ENCODE measurements around the gene OVOL1. TPM values are rescaled to one million over a fixed set of nuclear protein-coding genes. Genes with fewer than 3 reads are reported as not detected.

Gene OVOL1
- total RNA-seq, 1 donor from 2014 or later: 0.16 TPM

GRCh38 chr11:65801153-65801987 is 14.5 kb downstream of the OVOL1 start:
- H3K4me1 Mint-ChIP-seq (ENCODE audit: low read depth): no peaks in the 10 kb centered on the region
- H3K27me3 Mint-ChIP-seq (ENCODE audit: low read depth): peaks cover 27% of the 10 kb centered on the region
- no peak overlapping the region for H3K4me3 Mint-ChIP-seq (ENCODE audit: low read depth)
- intact Hi-C loops (cut with micrococcal nuclease): no loop called here
- no peak overlapping the region for H3K27ac Mint-ChIP-seq
- DNase-seq (ENCODE audit: low spot score): no peak
- no peaks in the 10 kb centered on the region for H3K36me3 Mint-ChIP-seq (ENCODE audit: low read depth)
- H3K9me3 Mint-ChIP-seq: no peaks in the 10 kb centered on the region

GRCh38 chr11:65802841-65803240 is 16.0 kb downstream of the OVOL1 start:
- H3K4me3 Mint-ChIP-seq (ENCODE audit: low read depth): no peak overlapping the region
- no peak overlapping the region for H3K27ac Mint-ChIP-seq
- no peak for DNase-seq (ENCODE audit: low spot score)
- no peaks in the 10 kb centered on the region for H3K36me3 Mint-ChIP-seq (ENCODE audit: low read depth)
- no peaks in the 10 kb centered on the region for H3K4me1 Mint-ChIP-seq (ENCODE audit: low read depth)
- H3K27me3 Mint-ChIP-seq (ENCODE audit: low read depth): peaks cover 27% of the 10 kb centered on the region
- no peaks in the 10 kb centered on the region for H3K9me3 Mint-ChIP-seq
- intact Hi-C loops (cut with micrococcal nuclease): no loop called here

DNA sequence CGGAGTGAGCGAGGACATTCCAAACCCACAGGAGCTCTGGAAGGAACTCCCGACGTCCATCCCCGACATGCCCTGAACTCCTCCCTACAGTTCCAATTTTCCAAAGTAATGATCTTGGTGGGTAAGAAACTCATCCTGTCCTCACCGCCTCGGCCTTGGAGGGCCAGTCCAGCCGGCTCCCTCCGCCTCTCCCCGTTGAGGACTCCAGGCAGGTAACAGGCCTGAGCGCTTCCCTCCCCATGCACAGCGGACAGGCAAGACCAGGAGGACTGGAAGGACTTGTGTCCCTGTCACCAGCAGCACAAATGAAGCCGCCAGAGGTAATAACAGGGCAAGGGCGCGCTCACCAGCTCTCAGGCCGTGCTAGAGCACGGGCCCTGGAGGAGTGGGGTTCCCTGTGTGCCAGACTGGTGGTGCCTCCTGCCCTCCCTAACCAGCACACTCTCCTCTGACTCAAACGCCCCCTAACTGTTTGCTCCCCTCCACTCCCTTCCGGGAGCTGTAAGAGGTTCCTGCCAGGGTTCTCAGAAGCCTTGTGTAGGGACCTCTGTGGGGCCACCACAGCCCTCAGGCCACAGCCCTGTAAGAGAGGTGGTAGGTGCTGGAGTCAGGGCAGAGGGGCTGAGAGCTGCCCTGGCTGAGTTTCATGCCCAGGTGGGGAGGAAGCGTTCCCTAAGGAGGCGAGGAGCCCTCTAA is 17.1 kb downstream of the OVOL1 start:
- H3K4me1 Mint-ChIP-seq (ENCODE audit: low read depth): no peaks in the 10 kb centered on the region
- no peaks in the 10 kb centered on the region for H3K36me3 Mint-ChIP-seq (ENCODE audit: low read depth)
- H3K27ac Mint-ChIP-seq: no peak overlapping the region
- H3K27me3 Mint-ChIP-seq (ENCODE audit: low read depth): peaks cover 31% of the 10 kb centered on the region
- intact Hi-C loops (cut with micrococcal nuclease): no loop called here
- H3K4me3 Mint-ChIP-seq (ENCODE audit: low read depth): no peak overlapping the region
- DNase-seq (ENCODE audit: low spot score): no peak
- H3K9me3 Mint-ChIP-seq: no peaks in the 10 kb centered on the region

DNA sequence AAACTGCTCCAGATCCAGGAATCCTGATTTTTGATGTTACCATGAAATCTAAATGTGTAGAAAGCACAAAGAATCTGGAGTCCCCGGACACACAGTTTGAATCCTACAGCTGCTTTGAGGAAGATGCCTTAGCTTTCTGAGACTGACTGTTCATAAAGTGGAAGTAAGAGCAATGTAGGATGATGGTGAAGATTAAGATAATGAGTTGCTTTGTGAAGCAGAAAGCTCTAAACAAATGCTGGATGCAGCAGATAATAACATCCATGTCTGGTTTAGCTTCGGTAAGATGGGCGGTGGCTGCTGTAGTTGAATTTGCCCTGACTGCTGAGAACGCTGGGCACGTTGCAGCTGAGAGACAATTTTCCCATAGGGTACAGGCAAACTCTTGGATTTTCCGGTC is 20.1 kb downstream of the OVOL1 start:
- no peak for DNase-seq (ENCODE audit: low spot score)
- Mint-ChIP-seq H3K4me3 (ENCODE audit: low read depth) (no peak overlapping the region), H3K27me3 (ENCODE audit: low read depth) (peaks cover 28% of the 10 kb centered on the region), H3K4me1 (ENCODE audit: low read depth) (no peaks in the 10 kb centered on the region), H3K27ac (no peak overlapping the region), H3K9me3 (no peaks in the 10 kb centered on the region), H3K36me3 (ENCODE audit: low read depth) (no peaks in the 10 kb centered on the region)
- intact Hi-C loops (cut with micrococcal nuclease): no loop called here

- no peaks in the 10 kb centered on the region for H3K9me3 Mint-ChIP-seq
- H3K4me3 Mint-ChIP-seq (ENCODE audit: low read depth): no peak overlapping the region
- H3K4me1 Mint-ChIP-seq (ENCODE audit: low read depth): no peaks in the 10 kb centered on the region
- H3K27me3 Mint-ChIP-seq (ENCODE audit: low read depth): peaks cover 16% of the 10 kb centered on the region
- DNase-seq (ENCODE audit: low spot score): no peak
- intact Hi-C loops (cut with micrococcal nuclease): no loop called here
- H3K27ac Mint-ChIP-seq: no peak overlapping the region
- H3K36me3 Mint-ChIP-seq (ENCODE audit: low read depth): no peaks in the 10 kb centered on the region
These were observed 22.0 kb downstream of the OVOL1 start for GRCh38 chr11:65808744-65809341.

- Mint-ChIP-seq H3K4me3 (ENCODE audit: low read depth) (no peak overlapping the region), H3K27ac (no peak overlapping the region), H3K9me3 (no peaks in the 10 kb centered on the region), H3K27me3 (ENCODE audit: low read depth) (peaks cover 12% of the 10 kb centered on the region), H3K36me3 (ENCODE audit: low read depth) (no peaks in the 10 kb centered on the region), H3K4me1 (ENCODE audit: low read depth) (no peaks in the 10 kb centered on the region)
- DNase-seq (ENCODE audit: low spot score): no peak
- intact Hi-C loops (cut with micrococcal nuclease): no loop called here
These were observed 22.6 kb downstream of the OVOL1 start for GRCh38 chr11:65809496-65809895.

DNA sequence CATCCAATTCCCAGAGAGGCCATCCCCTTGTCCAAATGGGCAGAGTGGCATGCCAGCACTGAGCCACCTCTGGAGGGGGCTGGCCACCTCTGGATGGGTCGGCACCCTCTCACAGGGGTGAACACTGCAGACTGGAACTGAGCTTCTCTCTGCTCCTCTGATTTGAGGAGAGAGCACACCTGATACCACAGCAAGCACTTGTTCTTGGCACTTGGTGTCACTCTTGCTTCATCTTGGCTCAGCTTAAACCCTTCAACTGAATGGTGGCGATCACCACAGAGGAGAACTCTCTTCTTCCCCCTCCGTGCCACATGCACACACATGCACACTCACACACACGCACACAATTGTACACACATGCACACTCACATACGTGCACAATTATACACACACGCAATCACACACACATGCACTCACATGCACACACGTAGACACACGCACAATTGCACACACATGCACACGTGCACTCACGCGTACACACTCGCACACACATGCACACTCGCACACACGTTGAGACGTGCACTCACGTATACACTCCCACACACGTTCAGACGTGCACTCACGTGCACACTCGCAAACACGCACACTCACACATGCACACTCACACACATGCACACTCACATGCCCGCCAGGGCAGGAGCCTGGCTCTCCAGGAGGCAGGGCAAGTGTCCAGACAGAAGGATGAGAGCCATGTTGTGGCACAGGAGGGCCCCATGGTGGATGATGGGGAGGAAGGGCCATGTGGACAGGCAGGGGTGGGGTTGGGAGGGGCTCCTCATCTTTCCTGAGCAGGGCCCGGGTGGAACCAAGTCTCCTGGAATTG is 23.4 kb downstream of the OVOL1 start:
- Mint-ChIP-seq H3K9me3 (no peaks in the 10 kb centered on the region), H3K4me1 (ENCODE audit: low read depth) (no peaks in the 10 kb centered on the region), H3K27ac (no peak overlapping the region), H3K4me3 (ENCODE audit: low read depth) (no peak overlapping the region), H3K36me3 (ENCODE audit: low read depth) (no peaks in the 10 kb centered on the region), H3K27me3 (ENCODE audit: low read depth) (peaks cover 12% of the 10 kb centered on the region)
- intact Hi-C loops (cut with micrococcal nuclease): loop anchor here (10.0 kb wide), 1 partner anchor 45 kb away; no protein-coding TSS in a partner anchor
- DNase-seq (ENCODE audit: low spot score): no peak

DNA sequence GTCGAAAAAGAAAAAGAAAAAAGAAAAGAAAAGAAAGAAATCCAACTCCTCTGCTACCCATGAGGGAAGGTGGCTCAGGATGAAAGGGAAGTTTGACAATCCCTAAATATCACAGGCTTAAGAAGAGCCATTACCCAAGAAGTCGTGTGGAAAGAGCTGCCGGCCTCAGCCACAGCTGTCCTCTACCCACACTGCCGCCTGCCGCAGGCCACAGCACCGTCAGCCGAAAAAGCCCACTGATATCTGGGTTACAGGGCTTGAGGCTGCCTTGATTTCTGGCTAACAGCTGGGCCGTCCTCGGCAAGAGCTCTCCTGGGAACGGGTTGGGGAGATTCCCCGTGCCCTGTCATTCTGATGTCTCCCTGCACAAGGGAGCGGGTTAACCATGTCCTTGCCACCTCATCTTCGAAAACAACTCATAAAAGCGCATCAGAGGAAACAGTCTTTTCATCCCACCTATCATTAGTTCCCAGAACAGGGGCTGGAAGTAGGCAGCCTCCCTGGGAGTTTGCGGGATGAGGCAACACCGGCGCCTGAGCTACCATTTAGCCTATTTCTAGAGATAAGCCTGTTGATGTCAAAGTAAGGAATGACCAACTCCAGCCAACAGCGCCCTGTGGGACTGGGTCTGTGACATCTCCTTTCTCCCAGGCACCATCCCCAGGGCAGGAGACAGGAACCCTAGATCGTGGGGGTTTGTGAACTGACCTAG is 25.1 kb downstream of the OVOL1 start:
- Mint-ChIP-seq H3K36me3 (ENCODE audit: low read depth) (peaks cover 5% of the 10 kb centered on the region), H3K27me3 (ENCODE audit: low read depth) (peaks cover 12% of the 10 kb centered on the region), H3K4me3 (ENCODE audit: low read depth) (no peak overlapping the region), H3K27ac (no peak overlapping the region), H3K4me1 (ENCODE audit: low read depth) (peaks cover 5% of the 10 kb centered on the region), H3K9me3 (no peaks in the 10 kb centered on the region)
- DNase-seq (ENCODE audit: low spot score): no peak
- intact Hi-C loops (cut with micrococcal nuclease): loop anchor here (10.0 kb wide), 1 partner anchor 47 kb away; no protein-coding TSS in a partner anchor

DNA sequence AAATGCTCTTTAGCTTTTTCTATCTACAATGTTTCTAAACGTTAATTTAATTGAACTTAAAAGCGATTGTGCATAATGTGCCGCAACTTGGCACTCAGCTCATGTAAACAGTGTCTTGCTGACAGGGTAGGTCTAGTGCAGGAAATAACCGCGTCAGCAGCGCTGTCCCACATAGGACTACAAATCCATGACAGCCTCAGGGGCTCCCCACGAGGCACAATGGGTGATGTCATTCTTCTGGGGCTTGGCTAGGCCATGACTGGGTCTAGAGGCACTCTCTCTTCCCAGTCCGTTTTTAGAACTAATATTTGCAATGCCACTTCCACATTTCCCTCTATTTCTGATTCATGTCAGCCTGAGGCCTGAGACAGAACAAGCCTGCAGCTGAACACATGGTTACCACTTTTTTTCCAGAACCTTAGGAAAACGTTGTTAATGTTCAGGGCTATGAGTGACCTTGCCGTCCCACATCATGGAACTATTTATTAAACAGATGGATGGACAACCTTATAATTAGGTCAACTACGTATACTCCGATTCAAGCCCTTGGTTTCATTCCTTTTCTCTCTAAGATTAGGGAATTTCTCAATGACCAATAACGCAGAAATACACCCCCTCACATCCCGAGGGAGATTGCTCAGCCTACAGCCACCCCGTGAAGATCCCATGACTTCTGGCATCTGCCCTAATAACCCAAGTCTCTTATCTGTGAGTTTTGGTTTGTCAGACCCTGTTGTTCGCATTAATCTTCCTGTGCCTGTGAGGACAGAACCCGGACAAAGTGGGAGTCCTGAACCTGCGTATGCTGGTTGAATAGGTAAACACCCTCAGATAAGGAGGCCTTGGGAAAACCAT is 27.5 kb downstream of the OVOL1 start:
- no peak overlapping the region for H3K27ac Mint-ChIP-seq
- no peak overlapping the region for H3K4me3 Mint-ChIP-seq (ENCODE audit: low read depth)
- H3K27me3 Mint-ChIP-seq (ENCODE audit: low read depth): peaks cover 5% of the 10 kb centered on the region
- intact Hi-C loops (cut with micrococcal nuclease): loop anchor here (10.0 kb wide), 1 partner anchor 50 kb away; no protein-coding TSS in a partner anchor
- H3K4me1 Mint-ChIP-seq (ENCODE audit: low read depth): peaks cover 18% of the 10 kb centered on the region
- no peaks in the 10 kb centered on the region for H3K9me3 Mint-ChIP-seq
- H3K36me3 Mint-ChIP-seq (ENCODE audit: low read depth): peaks cover 5% of the 10 kb centered on the region
- DNase-seq (ENCODE audit: low spot score): no peak

DNA sequence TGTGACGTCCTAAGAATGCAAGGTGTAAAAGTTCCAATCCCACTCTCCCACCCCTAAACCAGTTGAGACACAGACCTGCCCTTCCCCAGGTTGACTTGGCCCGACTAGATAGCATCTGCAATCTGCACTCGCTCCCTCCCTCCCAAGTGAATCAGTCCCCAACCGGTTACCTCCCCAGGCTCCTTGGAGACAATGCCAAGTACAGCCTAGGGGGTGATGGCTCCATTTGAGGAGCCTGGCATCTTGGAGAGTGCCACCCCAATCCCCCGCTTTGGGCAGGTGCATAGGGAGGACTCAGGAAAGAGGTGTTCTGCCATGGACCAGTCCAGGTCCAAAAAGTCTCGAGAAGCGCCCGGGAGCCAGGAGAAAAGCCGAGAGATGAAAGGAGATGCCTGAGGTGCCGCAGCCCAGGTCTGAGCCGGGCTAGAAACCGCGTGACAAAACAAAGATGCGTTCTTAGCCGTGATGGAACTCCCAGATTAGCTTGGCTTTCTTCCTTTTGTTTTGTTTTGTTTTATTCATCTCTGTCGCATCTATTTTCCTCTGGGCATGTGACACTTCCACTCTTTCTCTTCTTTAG is 28.2 kb downstream of the OVOL1 start:
- H3K9me3 Mint-ChIP-seq: no peaks in the 10 kb centered on the region
- no peak for DNase-seq (ENCODE audit: low spot score)
- peaks cover 5% of the 10 kb centered on the region for H3K36me3 Mint-ChIP-seq (ENCODE audit: low read depth)
- peaks cover 5% of the 10 kb centered on the region for H3K27me3 Mint-ChIP-seq (ENCODE audit: low read depth)
- peaks cover 18% of the 10 kb centered on the region for H3K4me1 Mint-ChIP-seq (ENCODE audit: low read depth)
- H3K27ac Mint-ChIP-seq: no peak overlapping the region
- intact Hi-C loops (cut with micrococcal nuclease): loop anchor here (10.0 kb wide), 1 partner anchor 50 kb away; no protein-coding TSS in a partner anchor
- no peak overlapping the region for H3K4me3 Mint-ChIP-seq (ENCODE audit: low read depth)

DNA sequence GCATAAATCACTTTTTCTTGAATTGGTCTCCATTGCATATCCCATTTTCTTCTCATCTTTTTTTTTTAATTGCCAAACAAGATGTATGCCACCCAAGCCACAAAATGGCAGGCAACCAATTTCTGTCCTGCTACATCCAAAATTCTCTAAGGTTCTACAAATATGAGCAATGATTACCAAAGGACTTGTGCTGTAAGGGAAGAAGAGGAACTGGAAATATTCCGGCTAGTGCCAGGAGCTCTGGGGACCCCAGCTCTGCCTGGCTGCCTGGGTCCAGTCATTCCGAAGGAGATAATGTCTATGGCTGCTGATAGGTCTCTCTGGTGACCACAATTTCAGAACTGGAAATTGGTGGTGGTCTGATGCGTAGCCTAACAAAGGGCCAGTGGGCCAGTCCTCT is 29.8 kb downstream of the OVOL1 start:
- no peaks in the 10 kb centered on the region for H3K9me3 Mint-ChIP-seq
- DNase-seq (ENCODE audit: low spot score): no peak
- intact Hi-C loops (cut with micrococcal nuclease): loop anchor here (10.0 kb wide), 1 partner anchor 52 kb away; no protein-coding TSS in a partner anchor
- H3K36me3 Mint-ChIP-seq (ENCODE audit: low read depth): peaks cover 5% of the 10 kb centered on the region
- no peak overlapping the region for H3K4me3 Mint-ChIP-seq (ENCODE audit: low read depth)
- peaks cover 2% of the 10 kb centered on the region for H3K27me3 Mint-ChIP-seq (ENCODE audit: low read depth)
- H3K27ac Mint-ChIP-seq: peak overlapping the region; percentile 67
- H3K4me1 Mint-ChIP-seq (ENCODE audit: low read depth): peaks cover 18% of the 10 kb centered on the region
